Measurements from ENCODE around the gene GRXCR1.

DNA sequence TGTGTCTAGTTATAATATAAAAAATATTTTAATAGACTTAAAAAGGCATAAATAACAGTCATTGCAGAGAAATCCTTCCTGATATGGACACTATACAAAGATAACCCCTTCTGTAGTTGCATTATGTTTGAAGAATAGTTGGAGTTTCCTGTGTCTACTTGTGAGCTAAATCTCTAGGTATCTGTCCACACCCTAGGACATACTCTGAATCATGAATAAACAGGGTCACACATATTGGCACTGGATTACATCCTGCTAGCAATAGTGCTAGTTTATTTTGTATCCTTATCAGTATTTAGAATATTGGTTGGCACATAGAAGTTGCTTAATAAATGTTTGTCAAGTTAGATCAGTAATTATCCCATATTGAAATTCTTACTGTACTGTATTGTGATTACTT, 173.9 kb downstream of the GRXCR1 start:
- no peak for TF ChIP-seq EZH2phosphoT487 (IDR thresholded peaks at IDR 0.05; ENCODE audit: insufficient read depth, low read depth)
- no peak for TF ChIP-seq EZH2 (IDR thresholded peaks at IDR 0.05; ENCODE audit: insufficient read depth, poor library complexity, severe bottlenecking)

Measured in GM23248 (cell line).